K562 (cell line): ENCODE results near the gene GALNS. TPM values are rescaled to one million over a fixed set of nuclear protein-coding genes. Genes with fewer than 3 reads are reported as not detected.
A peak's percentile ranks its signal among the peaks of the same experiment; 100 is the strongest.

Experiments used
- AFF1 ChIP-seq, 2 experiments: fragments of 450-650 bp; IDR thresholded peaks; 2 replicates each; pipeline ENCODE4 v1.6.1; 2018; ENCODE audit warnings: mild to moderate bottlenecking in 2 of 2, low read depth in 1 of 2; ENCODE audit not compliant: partially characterized antibody in 2 of 2
- CEBPG ChIP-seq, 3 experiments: fragments of 200-800 bp in 1 of 3; sonication (Bioruptor generic) in 1 of 3; sonication (generic) in 1 of 3; formaldehyde crosslinking in 1 of 3; IDR thresholded peaks in 2 of 3; conservative IDR thresholded peaks in 1 of 3; 2 replicates each; pipeline versions ENCODE4 v1.6.1 to v1.8.0; 2016 to 2022; ENCODE audit warnings: missing compliant biosample characterization in 2 of 3, missing genetic modification characterization in 2 of 3, mild to moderate bottlenecking in 1 of 3, missing genetic modification reagents in 1 of 3
- CREBBP ChIP-seq: IDR thresholded peaks from one replicate; pipeline ENCODE4 v1.6.1; 2012; ENCODE audit warnings: low read depth, mild to moderate bottlenecking, control low read depth, inconsistent platforms, low read length
- ERF ChIP-seq: fragments of 450-650 bp; formaldehyde crosslinking; IDR thresholded peaks from 2 replicates; pipeline ENCODE4 v1.4.0; 2020; ENCODE audit warnings: mild to moderate bottlenecking, mixed read lengths
- FOXO4 ChIP-seq: fragments of 450-650 bp; formaldehyde crosslinking; IDR thresholded peaks from 2 replicates; pipeline ENCODE4 v1.4.0; 2020; ENCODE audit warnings: mild to moderate bottlenecking, moderate library complexity
- HDAC1 ChIP-seq, 2 experiments: fragments of 450-650 bp; IDR thresholded peaks; 2 replicates each; pipeline ENCODE4 v1.6.1; 2016 to 2017; ENCODE audit warnings: inconsistent platforms in 1 of 2, mild to moderate bottlenecking in 1 of 2, moderate library complexity in 1 of 2
- HINFP ChIP-seq: fragments of 450-650 bp; conservative IDR thresholded peaks from 2 replicates; pipeline ENCODE4 v1.6.1; 2016; ENCODE audit warnings: missing genetic modification characterization, low read depth, mild to moderate bottlenecking, control low read depth, missing compliant biosample characterization
- PHB ChIP-seq: fragments of 250-450 bp; sonication (Bioruptor Pico); IDR thresholded peaks from 2 replicates; pipeline ENCODE4 v1.5.0; 2021
- USF1 ChIP-seq: sonication (generic); formaldehyde crosslinking; IDR thresholded peaks from 2 replicates; pipeline ENCODE4 v1.9.0; 2022; ENCODE audit warnings: mild to moderate bottlenecking, missing genetic modification reagents
- ZBTB1 ChIP-seq: sonication (generic); formaldehyde crosslinking; IDR thresholded peaks from 2 replicates; pipeline ENCODE4 v1.8.1; 2023; ENCODE audit warnings: missing genetic modification reagents, low read depth, mild to moderate bottlenecking, borderline replicate concordance
- ZNF282 ChIP-seq: sonication (generic); formaldehyde crosslinking; IDR thresholded peaks from 2 replicates; pipeline ENCODE4 v1.8.1; 2023; ENCODE audit warnings: missing genetic modification reagents
- ZNF609 ChIP-seq: sonication (generic); formaldehyde crosslinking; IDR thresholded peaks from 2 replicates; pipeline ENCODE4 v1.8.1; 2023; ENCODE audit warnings: missing genetic modification reagents, mild to moderate bottlenecking, borderline replicate concordance
- ZNF695 ChIP-seq: fragments of 450-650 bp; formaldehyde crosslinking; IDR thresholded peaks from 2 replicates; pipeline ENCODE4 v1.4.0; 2020; ENCODE audit warnings: mild to moderate bottlenecking, moderate library complexity
- polyA plus RNA-seq, 8 experiments: library from polyadenylated mRNA; depleted of rRNA in 4 of 8; stranded (reverse) in 5 of 8; unstranded in 3 of 8; fragments of >200 nt; fragmentation: Nextera tagmentation in 2 of 8; fragmentation: Illumina TruSeq in 1 of 8; extraction: Ambion mirVana in 2 of 8; extraction: Trizol in 1 of 8; gene quantifications; 2 replicates each; pipeline versions ENCODE4 v1.2.1 to v1.2.3, GENCODE V29; 2011 to 2014; ENCODE audit warnings: inconsistent platforms in 1 of 8, missing spikeins in 1 of 8
- total RNA-seq, 7 experiments: library from RNA; depleted of rRNA in 6 of 7; stranded (reverse); fragments of >200 nt in 6 of 7; fragmentation: Illumina TruSeq in 2 of 7; extraction: Trizol in 2 of 7; gene quantifications; 2 replicates each; pipeline versions ENCODE4 v1.2.1 to v1.2.3, GENCODE V29; 2011 to 2021; ENCODE audit warnings: low replicate concordance in 1 of 7

GALNS gene
- total and polyA plus RNA-seq, 9 of the 15 experiments (the other 6 are each of a cell fraction or from before 2014, with no cell fraction given), result 0.38 to 13.2 (median 4.3) TPM

- no peak for TF ChIP-seq ZNF609 (CRISPR knock-in tag)
- TF ChIP-seq USF1 (CRISPR knock-in tag), result no peak
- no peak for TF ChIP-seq HINFP (tag)
- TF ChIP-seq CEBPG (CRISPR knock-in tag; IDR thresholded peaks at IDR 0.05), result no peak
- no peak for TF ChIP-seq CEBPG (tag; conservative IDR thresholded peaks at IDR 0.05 in 1 of 2, IDR thresholded peaks at IDR 0.05 in 1 of 2)
- TF ChIP-seq FOXO4 (CRISPR knock-in tag), result no peak
- TF ChIP-seq AFF1 (IDR thresholded peaks at IDR 0.05; ENCODE audit: low read depth in 1 of 2, partially characterized antibody in 2 of 2), result no peak
- 0 out of 4 replicates have a peak, but pooled peaks of 1 of the 2 experiments have one; percentile 26 for TF ChIP-seq HDAC1 (IDR thresholded peaks at IDR 0.05)
- no peak for TF ChIP-seq ZBTB1 (CRISPR knock-in tag)
- TF ChIP-seq ZNF695 (CRISPR knock-in tag), result no peak
- TF ChIP-seq ERF (CRISPR knock-in tag), result no peak
- no peak for TF ChIP-seq ZNF282
- no peak for TF ChIP-seq PHB (CRISPR knock-in tag)
- no peak for TF ChIP-seq CREBBP
Observed at GRCh38 chr16:88783391-88784073, 73.2 kb downstream of the GALNS start (continued).
